Naive thymus-derived CD4-positive, alpha-beta T cell (primary cell): ENCODE data around the gene MTG2. TPM values are rescaled to one million over a fixed set of nuclear protein-coding genes. Genes with fewer than 3 reads are reported as not detected.

Source experiments
- ATAC-seq: fragments of 150-1000 bp; cut with Tn5 transposase; 2 replicates; pipeline ENCODE4 v1.10.0; 2021; ENCODE audit warnings: mild to moderate bottlenecking, moderate library complexity
- CTCF ChIA-PET: fragments of 350-600 bp; sonication (Branson Sonifier 250); formaldehyde crosslinking; loops from one replicate; lab custom pipeline; 2021; ENCODE audit warnings: antibody characterized with exemption; lab: Charles Lee
- POLR2A ChIA-PET: fragments of 350-600 bp; sonication (Branson Sonifier 250); formaldehyde crosslinking; loops from one replicate; lab custom pipeline; 2021; ENCODE audit warnings: antibody characterized with exemption, inconsistent platforms; lab: Charles Lee
- DNase-seq, 9 donors: peaks; one replicate each; pipeline versions ENCODE4 v3.0.0 to v3.0.0-alpha.2; 2020 to 2022; ENCODE audit warnings: mixed read lengths in 1 of 9
- H3K27ac ChIP-seq: one replicate; pipeline ENCODE4 v1.7.0; 2013; ENCODE audit warnings: mild to moderate bottlenecking, low read depth, low read length, moderate library complexity
- H3K27me3 ChIP-seq, 2 donors: one replicate each; pipeline ENCODE4 v1.7.0; 2013; ENCODE audit warnings: low read length in 2 of 2, mild to moderate bottlenecking in 2 of 2, moderate library complexity in 2 of 2; ENCODE audit not compliant: control insufficient read depth in 2 of 2, insufficient read depth in 2 of 2
- H3K36me3 ChIP-seq, 3 experiments: 1 replicate in 2 of 3; 2 replicates in 1 of 3; pipeline ENCODE4 v1.7.0; 2013; ENCODE audit warnings: low read length in 3 of 3, mild to moderate bottlenecking in 3 of 3, moderate library complexity in 1 of 3; ENCODE audit not compliant: insufficient read depth in 3 of 3, control insufficient read depth in 2 of 3
- H3K4me1 ChIP-seq, 2 donors: one replicate each; pipeline ENCODE4 v1.7.0; 2013; ENCODE audit warnings: low read length in 2 of 2, mild to moderate bottlenecking in 2 of 2, moderate library complexity in 1 of 2; ENCODE audit not compliant: control insufficient read depth in 2 of 2, insufficient read depth in 2 of 2
- H3K4me3 ChIP-seq: 2 replicates; pipeline ENCODE4 v1.7.0; 2013; ENCODE audit warnings: mild to moderate bottlenecking, low read length
- H3K9me3 ChIP-seq, 3 experiments: 1 replicate in 2 of 3; 2 replicates in 1 of 3; pipeline ENCODE4 v1.7.0; 2013; ENCODE audit warnings: low read length in 3 of 3; ENCODE audit not compliant: control insufficient read depth in 2 of 3
- H3K27ac Mint-ChIP-seq, 9 donors: one replicate each; pipeline ENCODE4 v1.8.0; 2020 to 2022; ENCODE audit warnings: mixed read lengths in 9 of 9, mild to moderate bottlenecking in 8 of 9, moderate library complexity in 5 of 9, inconsistent platforms in 2 of 9
- H3K27me3 Mint-ChIP-seq, 5 donors: one replicate each; pipeline ENCODE4 v1.8.0; 2021 to 2022; ENCODE audit warnings: mixed read lengths in 5 of 5, mild to moderate bottlenecking in 1 of 5
- H3K36me3 Mint-ChIP-seq, 5 donors: one replicate each; pipeline ENCODE4 v1.8.0; 2020 to 2022; ENCODE audit warnings: mixed read lengths in 5 of 5, mild to moderate bottlenecking in 3 of 5, inconsistent platforms in 1 of 5
- H3K4me1 Mint-ChIP-seq, 7 donors: one replicate each; pipeline ENCODE4 v1.8.0; 2020 to 2022; ENCODE audit warnings: mixed read lengths in 7 of 7, mild to moderate bottlenecking in 3 of 7, inconsistent platforms in 1 of 7
- H3K4me3 Mint-ChIP-seq, 10 donors: one replicate each; pipeline ENCODE4 v1.8.0; 2020 to 2022; ENCODE audit warnings: mild to moderate bottlenecking in 10 of 10, mixed read lengths in 10 of 10, moderate library complexity in 6 of 10, inconsistent platforms in 2 of 10
- H3K9me3 Mint-ChIP-seq, 11 donors: one replicate each; pipeline ENCODE4 v1.8.0; 2020 to 2022; ENCODE audit warnings: mixed read lengths in 11 of 11, mild to moderate bottlenecking in 4 of 11, inconsistent platforms in 1 of 11, moderate library complexity in 1 of 11
- intact Hi-C, 2 donors: fragments of 100-400 bp; cut with micrococcal nuclease; formaldehyde crosslinking; loops; one replicate each; pipeline ENCODE4 v1.15.1; 2023
- polyA plus RNA-seq, 2 donors: library from polyadenylated mRNA; unstranded; fragments of 300-500 nt; fragmentation: Illumina TruSeq; gene quantifications; one replicate each; pipeline ENCODE4 v1.2.3, GENCODE V29; 2021
- total RNA-seq, 6 experiments: library from RNA in 5 of 6; stranded (reverse) in 5 of 6; gene quantifications; 1 replicate in 5 of 6; 2 replicates in 1 of 6; pipeline ENCODE4 v1.2.3 and lab custom pipeline; 2021 to 2026

Gene MTG2
- total and polyA plus RNA-seq, 7 experiments from 2014 or later, result 18.2 to 51.5 (median 31.8) TPM

DNA sequence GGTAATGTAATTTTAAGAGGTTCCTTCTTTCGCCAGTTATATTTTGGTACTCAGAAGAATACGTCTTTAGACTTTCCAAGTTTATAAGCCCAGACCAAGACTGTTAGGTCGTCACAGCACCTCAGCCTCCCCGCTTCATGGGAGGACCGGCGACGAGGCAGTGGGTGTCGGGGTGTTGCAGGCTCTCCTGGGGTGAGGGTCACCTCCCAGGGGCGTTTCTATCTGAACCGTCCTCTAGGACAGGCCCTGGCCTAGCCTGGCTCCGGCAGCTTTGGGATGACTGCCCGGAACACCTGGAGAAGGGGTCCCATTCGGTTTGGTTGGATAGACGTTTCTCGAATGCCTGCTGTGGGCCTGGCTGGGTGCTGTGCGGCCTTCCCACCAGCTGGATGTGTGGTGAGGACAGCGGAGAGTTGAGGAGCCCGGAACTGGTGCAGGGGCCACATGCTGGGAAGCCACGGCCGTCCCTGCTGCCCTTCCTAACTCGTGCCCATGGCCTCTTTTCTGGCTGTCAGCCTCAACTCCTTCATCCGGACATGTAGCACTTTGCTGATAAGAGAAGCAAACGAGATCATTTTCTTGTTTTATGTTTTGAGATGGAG is 56.6 kb downstream of the MTG2 start:
- H3K9me3 ChIP-seq, result no peaks in the 10 kb centered on the region
- Mint-ChIP-seq H3K4me1 (peaks cover 27 to 56% (median 43%) of the 10 kb centered on the region in 7 donors), H3K27me3 (no peaks in the 10 kb centered on the region), H3K4me3 (peak overlapping the region; percentile 77 to 90 (median 84)), H3K9me3 (no peaks in the 10 kb centered on the region), H3K36me3 (peaks cover 0 to 13% (median 0%) of the 10 kb centered on the region in 5 donors), H3K27ac (peak overlapping the region; percentile 46 to 90 (median 84))
- peak overlapping the region; percentile 79 for H3K27ac ChIP-seq
- ChIA-PET CTCF (no interaction called here), POLR2A (interaction anchor here (0.9 kb wide), 1 partner anchor 56 kb away, joined by 3 read pairs; the partner anchor contains the start of gene MTG2)
- ATAC-seq (no peak), DNase-seq (peak in 1 of 9 donors; percentile 5)
- peaks cover 0 to 23% (median 0%) of the 10 kb centered on the region in 3 experiments for H3K36me3 ChIP-seq
- peaks cover 10 to 22% of the 10 kb centered on the region in 2 donors for H3K4me1 ChIP-seq
- peak overlapping the region; percentile 48 for H3K4me3 ChIP-seq
- H3K27me3 ChIP-seq, result no peaks in the 10 kb centered on the region
- intact Hi-C loops, result loop anchor here (2.0 to 5.0 kb wide), 4 partner anchors 19 to 863 kb away; partner anchors contain the start of genes HRH3 (in 1 of the 2) and SLCO4A1 (in 1 of the 2)

DNA sequence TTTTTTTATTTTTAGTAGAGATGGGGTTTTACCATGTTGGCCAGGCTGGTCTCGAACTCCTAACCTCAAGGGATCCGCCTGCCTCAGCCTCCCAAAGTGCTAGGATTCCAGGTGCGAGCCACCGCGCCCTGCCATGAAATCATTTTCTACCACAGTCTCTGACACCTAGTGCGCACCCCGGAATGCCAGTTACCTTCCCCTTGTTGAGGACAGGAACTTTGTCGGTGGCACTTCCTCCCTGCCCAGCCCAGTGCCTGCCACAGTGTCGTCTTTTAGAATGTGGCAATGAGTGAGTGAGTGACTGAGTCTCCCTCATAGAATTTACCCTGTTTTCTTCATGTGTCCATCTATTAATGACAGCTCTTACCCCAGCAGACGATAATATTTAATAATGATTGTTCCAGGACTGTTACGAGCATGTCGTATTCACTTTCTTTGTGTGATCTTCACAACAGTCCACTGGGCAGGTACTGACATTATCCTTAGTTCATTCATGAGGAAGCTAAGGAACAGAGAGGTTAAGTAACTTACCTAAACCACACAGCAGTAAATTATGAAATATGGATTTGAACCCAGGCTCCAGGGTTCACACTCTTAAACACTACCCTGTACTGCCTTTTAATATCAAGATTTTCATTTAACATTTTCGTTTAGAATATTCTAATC is 57.3 kb downstream of the MTG2 start:
- H3K27ac Mint-ChIP-seq, result peak overlapping the region in 8 of 9 donors; percentile 0 to 84 (median 76)
- no peak for ATAC-seq
- peaks cover 10 to 22% of the 10 kb centered on the region in 2 donors for H3K4me1 ChIP-seq
- H3K27ac ChIP-seq, result peak overlapping the region; percentile 26
- H3K9me3 Mint-ChIP-seq, result no peaks in the 10 kb centered on the region
- no peaks in the 10 kb centered on the region for H3K9me3 ChIP-seq
- H3K36me3 ChIP-seq, result peaks cover 0 to 23% (median 0%) of the 10 kb centered on the region in 3 experiments
- no peaks in the 10 kb centered on the region for H3K27me3 ChIP-seq
- DNase-seq, result no peak
- intact Hi-C loops, result no loop called here
- ChIA-PET CTCF (no interaction called here), POLR2A (interaction anchor here (0.9 kb wide), 1 partner anchor 57 kb away, joined by 3 read pairs; the partner anchor contains the start of gene MTG2)
- H3K4me1 Mint-ChIP-seq, result peaks cover 27 to 60% (median 49%) of the 10 kb centered on the region in 7 donors
- peak overlapping the region; percentile 77 to 90 (median 84) for H3K4me3 Mint-ChIP-seq
- H3K27me3 Mint-ChIP-seq, result no peaks in the 10 kb centered on the region
- no peak overlapping the region for H3K4me3 ChIP-seq
- peaks cover 0 to 13% (median 0%) of the 10 kb centered on the region in 5 donors for H3K36me3 Mint-ChIP-seq

DNA sequence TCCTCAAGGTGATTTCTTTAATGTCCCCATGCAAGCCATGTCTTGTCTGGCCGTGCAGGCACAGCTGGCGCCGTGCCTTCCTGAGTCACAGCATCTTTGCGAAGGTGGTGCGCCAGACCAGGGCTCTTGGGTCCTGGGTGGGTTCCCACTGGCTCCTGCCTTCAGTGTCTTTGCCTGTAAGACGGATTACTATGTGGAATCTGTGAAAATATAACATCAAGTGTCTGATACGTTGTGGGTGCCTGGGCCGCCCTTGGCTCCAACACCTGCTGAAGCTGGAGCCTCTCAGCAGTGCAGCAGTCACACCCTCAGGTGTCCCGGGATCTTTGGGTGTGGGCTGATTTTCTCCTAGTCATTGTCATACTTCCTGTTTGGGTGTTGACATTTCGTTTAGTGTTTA is 58.7 kb downstream of the MTG2 start:
- Histone ChIP-seq H3K27me3 (no peaks in the 10 kb centered on the region), H3K27ac (no peak overlapping the region), H3K4me1 (peaks cover 10 to 22% of the 10 kb centered on the region in 2 donors), H3K36me3 (peaks cover 0 to 30% (median 0%) of the 10 kb centered on the region in 3 experiments), H3K9me3 (no peaks in the 10 kb centered on the region), H3K4me3 (no peak overlapping the region)
- ATAC-seq (no peak), DNase-seq (no peak)
- H3K4me3 Mint-ChIP-seq, result peak overlapping the region in 9 of 10 donors; percentile 11 to 83 (median 39)
- POLR2A ChIA-PET, result no interaction called here
- H3K36me3 Mint-ChIP-seq, result peaks cover 0 to 13% (median 0%) of the 10 kb centered on the region in 5 donors
- H3K4me1 Mint-ChIP-seq, result peaks cover 27 to 69% (median 56%) of the 10 kb centered on the region in 7 donors
- peak overlapping the region in 4 of 9 donors; percentile 28 to 70 (median 63) for H3K27ac Mint-ChIP-seq
- intact Hi-C loops, result no loop called here
- H3K27me3 Mint-ChIP-seq, result no peaks in the 10 kb centered on the region
- no peaks in the 10 kb centered on the region for H3K9me3 Mint-ChIP-seq
- CTCF ChIA-PET, result no interaction called here

DNA sequence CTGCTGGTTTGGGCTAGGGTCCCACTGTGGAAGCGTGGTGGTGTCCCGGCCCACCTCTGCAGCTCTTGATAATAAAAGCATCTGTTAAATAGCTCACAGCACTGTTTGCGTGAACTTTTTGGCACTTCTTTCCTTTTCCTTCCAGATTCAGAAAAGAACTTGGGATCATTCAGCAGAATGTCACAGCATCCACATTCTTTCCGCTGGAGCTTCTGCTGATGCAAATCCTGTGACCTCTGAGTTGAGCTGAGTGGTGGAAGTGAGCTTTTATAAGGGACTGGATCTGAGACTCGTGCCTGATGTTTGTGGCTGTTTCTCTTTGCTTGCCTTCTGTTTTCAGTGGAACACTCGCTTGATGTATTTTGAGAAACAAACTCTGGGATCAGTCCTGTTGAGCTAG is 59.3 kb downstream of the MTG2 start:
- H3K4me3 Mint-ChIP-seq, result peak overlapping the region in 4 of 10 donors; percentile 26 to 83 (median 68)
- H3K9me3 Mint-ChIP-seq, result no peaks in the 10 kb centered on the region
- peaks cover 27 to 76% (median 63%) of the 10 kb centered on the region in 7 donors for H3K4me1 Mint-ChIP-seq
- DNase-seq, result no peak
- Histone ChIP-seq H3K27me3 (no peaks in the 10 kb centered on the region), H3K4me3 (no peak overlapping the region), H3K36me3 (peaks cover 0 to 30% (median 0%) of the 10 kb centered on the region in 3 experiments), H3K4me1 (peaks cover 10 to 21% of the 10 kb centered on the region in 2 donors), H3K9me3 (no peaks in the 10 kb centered on the region), H3K27ac (no peak overlapping the region)
- ATAC-seq, result no peak
- peaks cover 0 to 13% (median 0%) of the 10 kb centered on the region in 5 donors for H3K36me3 Mint-ChIP-seq
- ChIA-PET POLR2A (no interaction called here), CTCF (no interaction called here)
- H3K27me3 Mint-ChIP-seq, result no peaks in the 10 kb centered on the region
- intact Hi-C loops, result no loop called here
- peak overlapping the region in 3 of 9 donors; percentile 25 to 70 (median 58) for H3K27ac Mint-ChIP-seq

DNA sequence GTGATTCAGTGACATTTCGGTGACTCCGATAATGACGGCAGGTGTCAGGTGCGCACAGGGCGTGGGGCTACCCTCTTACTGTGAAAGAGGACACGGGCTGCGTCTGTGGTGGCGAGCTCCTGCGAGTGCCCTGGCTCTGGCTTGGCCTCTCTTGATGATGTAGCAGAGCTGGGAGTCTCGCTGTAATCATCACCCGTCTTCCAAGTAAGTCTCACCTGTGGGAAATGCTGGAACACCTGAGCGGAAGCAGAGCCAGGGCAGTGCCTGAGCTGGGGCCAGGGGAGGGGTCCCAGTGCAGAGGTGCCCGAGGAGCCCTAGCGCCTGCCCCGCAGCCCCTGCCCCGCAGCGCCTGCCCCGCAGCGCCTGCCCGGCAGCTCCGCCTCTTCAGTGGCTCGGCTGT is 60.3 kb downstream of the MTG2 start:
- peaks cover 21 to 72% (median 59%) of the 10 kb centered on the region in 7 donors for H3K4me1 Mint-ChIP-seq
- H3K27me3 Mint-ChIP-seq, result no peaks in the 10 kb centered on the region
- ChIA-PET CTCF (no interaction called here), POLR2A (no interaction called here)
- ATAC-seq (no peak), DNase-seq (no peak)
- H3K9me3 Mint-ChIP-seq, result no peaks in the 10 kb centered on the region
- H3K36me3 Mint-ChIP-seq, result peaks cover 0 to 13% (median 0%) of the 10 kb centered on the region in 5 donors
- H3K4me1 ChIP-seq, result peaks cover 5 to 12% of the 10 kb centered on the region in 2 donors
- no peaks in the 10 kb centered on the region for H3K9me3 ChIP-seq
- no peak overlapping the region for H3K27ac ChIP-seq
- H3K36me3 ChIP-seq, result peaks cover 0 to 30% (median 0%) of the 10 kb centered on the region in 3 experiments
- no peak overlapping the region for H3K4me3 Mint-ChIP-seq
- H3K27ac Mint-ChIP-seq, result peak overlapping the region in 1 of 9 donors; percentile 25
- no peak overlapping the region for H3K4me3 ChIP-seq
- no peaks in the 10 kb centered on the region for H3K27me3 ChIP-seq
- intact Hi-C loops, result no loop called here

DNA sequence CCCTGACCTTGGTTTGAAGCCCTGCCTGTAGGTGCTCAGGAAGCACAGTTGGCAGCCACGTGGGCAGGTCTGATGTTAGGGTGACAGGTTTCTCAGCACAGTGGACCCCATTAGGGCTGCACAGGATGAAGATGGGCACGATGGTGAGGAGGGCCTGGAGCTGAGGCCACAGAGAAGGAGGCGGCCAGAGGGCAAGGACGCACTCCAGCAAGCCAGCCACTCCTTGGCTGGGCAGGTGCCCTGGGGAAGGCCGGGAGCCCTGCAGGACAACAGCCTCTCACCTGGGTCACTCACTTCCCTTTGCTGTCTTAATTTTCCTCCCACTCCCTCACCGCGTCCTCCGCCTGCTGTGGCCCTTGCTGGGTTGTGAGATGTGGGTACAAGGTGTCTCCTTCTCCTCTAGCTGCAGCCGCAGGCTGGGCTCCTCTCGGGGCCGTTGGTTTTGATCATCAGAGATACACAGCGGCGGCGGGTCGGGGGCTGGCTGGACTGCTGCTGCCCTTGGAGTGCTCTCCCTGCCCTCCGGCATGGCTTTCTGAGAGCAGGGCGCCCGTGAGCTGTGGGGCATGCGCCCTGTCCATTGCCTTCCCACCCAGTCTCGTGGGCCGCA is 61.2 kb downstream of the MTG2 start:
- peaks cover 0 to 13% (median 0%) of the 10 kb centered on the region in 5 donors for H3K36me3 Mint-ChIP-seq
- CTCF ChIA-PET, result no interaction called here
- H3K4me1 Mint-ChIP-seq, result peaks cover 20 to 75% (median 57%) of the 10 kb centered on the region in 7 donors
- H3K9me3 Mint-ChIP-seq, result no peaks in the 10 kb centered on the region
- Histone ChIP-seq H3K27me3 (no peaks in the 10 kb centered on the region), H3K36me3 (peaks cover 0 to 30% (median 0%) of the 10 kb centered on the region in 3 experiments), H3K4me1 (peaks cover 5 to 12% of the 10 kb centered on the region in 2 donors), H3K4me3 (no peak overlapping the region), H3K27ac (no peak overlapping the region), H3K9me3 (no peaks in the 10 kb centered on the region)
- peak overlapping the region in 3 of 10 donors; percentile 12 to 45 (median 27) for H3K4me3 Mint-ChIP-seq
- intact Hi-C loops, result no loop called here
- POLR2A ChIA-PET, result no interaction called here
- H3K27ac Mint-ChIP-seq, result no peak overlapping the region
- ATAC-seq, result no peak
- no peaks in the 10 kb centered on the region for H3K27me3 Mint-ChIP-seq
- DNase-seq, result no peak
